Peyer's patch (tissue), 4 donors: ENCODE data around the gene UBE2D4. TPM values are rescaled to one million over a fixed set of nuclear protein-coding genes. Genes with fewer than 3 reads are reported as not detected.

Source experiments
- DNase-seq, 3 donors: peaks; one replicate each; pipeline ENCODE4 v3.0.0-alpha.2; 2017 to 2019
- H3K27ac ChIP-seq, 4 donors: fragments of 200-600 bp; sonication (generic); one replicate each; pipeline ENCODE4 v1.5.1; 2016 to 2019
- H3K27me3 ChIP-seq, 2 donors: fragments of 200-600 bp; sonication (generic); one replicate each; pipeline ENCODE4 v1.5.1; 2019
- H3K36me3 ChIP-seq, 3 donors: fragments of 200-600 bp; sonication (generic); one replicate each; pipeline ENCODE4 v1.5.1; 2016 to 2019
- H3K4me1 ChIP-seq, 4 donors: fragments of 200-600 bp; sonication (generic); one replicate each; pipeline ENCODE4 v1.5.1; 2016 to 2019
- H3K4me3 ChIP-seq, 4 donors: fragments of 200-600 bp; sonication (generic); 1 replicate in 3 of 4; 2 replicates in 1 of 4; pipeline ENCODE4 v1.5.1; 2016 to 2019; ENCODE audit warnings: mild to moderate bottlenecking in 1 of 4
- H3K9me3 ChIP-seq, 4 donors: fragments of 200-600 bp; sonication (generic); one replicate each; pipeline ENCODE4 v1.5.1; 2016 to 2019; ENCODE audit warnings: mild to moderate bottlenecking in 1 of 4
- POLR2A ChIP-seq, 2 donors: fragments of 450-650 bp; IDR thresholded peaks; one replicate each; pipeline ENCODE4 v1.5.1; 2017; ENCODE audit warnings: antibody characterized with exemption in 2 of 2, mild to moderate bottlenecking in 2 of 2, moderate library complexity in 2 of 2
- total RNA-seq, 4 donors: library from RNA; depleted of rRNA; stranded (reverse); fragments of >200 nt; gene quantifications; one replicate each; pipeline ENCODE4 v1.1.0, GENCODE V29; 2016
- TF ChIP-seq, protein P1 (sequence below), 6 experiments: fragments of 450-650 bp in 4 of 6; fragments of 200-600 bp in 2 of 6; sonication (generic) in 1 of 6; IDR thresholded peaks; one replicate each; pipeline ENCODE4 v1.5.1; 2017 to 2019; ENCODE audit warnings: antibody characterized with exemption in 6 of 6, mild to moderate bottlenecking in 3 of 6, moderate library complexity in 1 of 6

Gene UBE2D4
- total RNA-seq = 10 to 100 TPM; 13.0 to 15.3 (median 14.5) TPM

DNA sequence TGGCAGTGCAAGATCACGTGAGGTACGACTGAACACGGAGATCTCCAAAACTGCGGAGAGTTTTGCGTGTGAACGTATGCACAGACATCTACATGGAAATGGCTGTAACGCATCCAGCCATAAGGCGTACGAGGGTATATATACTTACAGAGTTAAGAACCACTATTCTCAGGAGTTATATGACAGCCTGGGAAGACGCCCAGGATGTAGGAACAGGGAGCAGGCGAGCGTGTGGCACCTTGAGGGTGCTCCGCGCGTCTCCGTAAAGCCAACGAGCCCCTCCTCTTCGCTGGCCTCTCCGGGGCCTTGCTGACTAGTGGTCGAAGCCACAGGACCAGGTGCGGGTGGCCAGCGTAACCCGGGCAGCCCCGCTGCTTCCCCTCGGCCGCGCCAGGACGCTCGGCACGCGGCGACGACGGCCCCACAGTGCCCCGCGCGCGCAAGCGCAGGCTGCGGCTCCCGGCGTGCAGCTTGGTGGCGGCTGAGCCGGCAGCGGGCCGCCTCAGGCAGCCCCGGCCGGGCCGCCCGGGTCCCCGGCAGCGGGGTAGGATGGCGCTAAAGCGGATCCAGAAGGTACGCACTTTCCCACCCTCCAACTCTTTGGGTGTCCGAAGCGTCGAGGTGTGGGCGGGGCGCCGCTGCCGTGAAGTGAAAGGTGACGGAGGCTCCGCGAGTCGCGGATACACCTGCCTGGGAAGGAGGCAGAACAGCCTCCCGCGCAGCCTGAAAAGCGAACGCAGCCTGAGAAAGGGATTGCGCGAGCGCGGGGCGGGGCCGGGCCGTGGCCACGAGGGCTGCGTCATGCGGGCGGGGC, at the start of gene UBE2D4:
TSS of gene UBE2D4 (plus strand) at position 453 of the 814 bp plus-strand sequence. CDS start at position 550, 97 bp downstream.
- peak within 1 kb of the TSS; percentile 88 to 99 (median 93) for H3K27ac ChIP-seq
- H3K9me3 ChIP-seq = no peaks in the 10 kb centered on the region
- TF ChIP-seq, protein P1, sequence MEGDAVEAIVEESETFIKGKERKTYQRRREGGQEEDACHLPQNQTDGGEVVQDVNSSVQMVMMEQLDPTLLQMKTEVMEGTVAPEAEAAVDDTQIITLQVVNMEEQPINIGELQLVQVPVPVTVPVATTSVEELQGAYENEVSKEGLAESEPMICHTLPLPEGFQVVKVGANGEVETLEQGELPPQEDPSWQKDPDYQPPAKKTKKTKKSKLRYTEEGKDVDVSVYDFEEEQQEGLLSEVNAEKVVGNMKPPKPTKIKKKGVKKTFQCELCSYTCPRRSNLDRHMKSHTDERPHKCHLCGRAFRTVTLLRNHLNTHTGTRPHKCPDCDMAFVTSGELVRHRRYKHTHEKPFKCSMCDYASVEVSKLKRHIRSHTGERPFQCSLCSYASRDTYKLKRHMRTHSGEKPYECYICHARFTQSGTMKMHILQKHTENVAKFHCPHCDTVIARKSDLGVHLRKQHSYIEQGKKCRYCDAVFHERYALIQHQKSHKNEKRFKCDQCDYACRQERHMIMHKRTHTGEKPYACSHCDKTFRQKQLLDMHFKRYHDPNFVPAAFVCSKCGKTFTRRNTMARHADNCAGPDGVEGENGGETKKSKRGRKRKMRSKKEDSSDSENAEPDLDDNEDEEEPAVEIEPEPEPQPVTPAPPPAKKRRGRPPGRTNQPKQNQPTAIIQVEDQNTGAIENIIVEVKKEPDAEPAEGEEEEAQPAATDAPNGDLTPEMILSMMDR (IDR thresholded peaks at IDR 0.05) = peak in 1 of 6 experiments; percentile 2
- TF ChIP-seq POLR2A (IDR thresholded peaks at IDR 0.05) = peak; percentile 98 to 99
- DNase-seq = peak; percentile 90 to 97 (median 96)
- peaks cover 0 to 13% (median 5%) of the 10 kb centered on the region in 4 donors for H3K4me1 ChIP-seq
- H3K27me3 ChIP-seq = no peaks in the 10 kb centered on the region
- no peaks in the 10 kb centered on the region for H3K36me3 ChIP-seq
- peak within 1 kb of the TSS; percentile 62 to 81 (median 67) for H3K4me3 ChIP-seq

DNA sequence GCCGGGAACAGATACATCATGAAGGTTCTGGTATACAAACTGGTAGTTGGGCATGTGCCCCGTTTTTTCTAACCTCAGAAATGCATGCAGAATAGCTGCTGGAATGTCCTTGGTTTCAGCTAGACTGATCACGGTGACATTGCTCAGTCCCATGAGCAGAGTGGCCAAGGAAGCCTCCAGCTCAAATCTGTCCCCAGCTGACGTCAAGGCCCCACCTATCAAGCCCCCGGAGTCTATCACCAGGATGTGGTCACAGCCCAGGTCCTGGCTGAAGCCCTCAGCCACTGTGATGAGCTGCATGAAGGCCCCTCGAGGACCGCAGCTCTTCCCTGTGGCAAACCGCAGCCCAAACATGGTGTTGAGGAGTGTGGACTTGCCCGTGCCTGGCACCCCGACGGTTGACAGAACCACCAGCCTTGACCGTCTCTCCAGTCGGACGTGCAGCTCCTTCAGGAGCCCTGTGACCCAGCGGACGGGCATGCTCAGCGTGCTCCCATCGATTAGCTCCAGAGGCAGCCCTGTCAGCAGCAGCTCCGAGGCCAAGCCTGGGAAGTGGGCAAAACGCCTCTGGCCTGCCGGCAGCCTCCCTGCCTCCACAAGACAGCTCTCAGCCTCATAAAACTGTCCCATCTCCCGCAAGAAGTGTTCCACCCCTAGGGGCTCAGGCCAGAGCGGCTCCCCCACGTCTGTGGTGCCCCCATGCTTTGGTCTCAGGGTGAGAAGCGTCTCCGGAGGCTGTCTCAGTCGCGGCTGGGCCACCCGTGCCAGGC, 49.1 kb upstream of the UBE2D4 start:
- no peak overlapping the region for H3K27ac ChIP-seq
- peaks cover 0 to 19% (median 4%) of the 10 kb centered on the region in 4 donors for H3K4me1 ChIP-seq
- H3K27me3 ChIP-seq = no peaks in the 10 kb centered on the region
- no peak for TF ChIP-seq POLR2A (IDR thresholded peaks at IDR 0.05)
- TF ChIP-seq, protein P1 (IDR thresholded peaks at IDR 0.05) = no peak
- H3K36me3 ChIP-seq = peaks cover 0 to 67% (median 0%) of the 10 kb centered on the region in 3 donors
- no peak for DNase-seq
- H3K9me3 ChIP-seq = no peaks in the 10 kb centered on the region
- H3K4me3 ChIP-seq = no peak overlapping the region

DNA sequence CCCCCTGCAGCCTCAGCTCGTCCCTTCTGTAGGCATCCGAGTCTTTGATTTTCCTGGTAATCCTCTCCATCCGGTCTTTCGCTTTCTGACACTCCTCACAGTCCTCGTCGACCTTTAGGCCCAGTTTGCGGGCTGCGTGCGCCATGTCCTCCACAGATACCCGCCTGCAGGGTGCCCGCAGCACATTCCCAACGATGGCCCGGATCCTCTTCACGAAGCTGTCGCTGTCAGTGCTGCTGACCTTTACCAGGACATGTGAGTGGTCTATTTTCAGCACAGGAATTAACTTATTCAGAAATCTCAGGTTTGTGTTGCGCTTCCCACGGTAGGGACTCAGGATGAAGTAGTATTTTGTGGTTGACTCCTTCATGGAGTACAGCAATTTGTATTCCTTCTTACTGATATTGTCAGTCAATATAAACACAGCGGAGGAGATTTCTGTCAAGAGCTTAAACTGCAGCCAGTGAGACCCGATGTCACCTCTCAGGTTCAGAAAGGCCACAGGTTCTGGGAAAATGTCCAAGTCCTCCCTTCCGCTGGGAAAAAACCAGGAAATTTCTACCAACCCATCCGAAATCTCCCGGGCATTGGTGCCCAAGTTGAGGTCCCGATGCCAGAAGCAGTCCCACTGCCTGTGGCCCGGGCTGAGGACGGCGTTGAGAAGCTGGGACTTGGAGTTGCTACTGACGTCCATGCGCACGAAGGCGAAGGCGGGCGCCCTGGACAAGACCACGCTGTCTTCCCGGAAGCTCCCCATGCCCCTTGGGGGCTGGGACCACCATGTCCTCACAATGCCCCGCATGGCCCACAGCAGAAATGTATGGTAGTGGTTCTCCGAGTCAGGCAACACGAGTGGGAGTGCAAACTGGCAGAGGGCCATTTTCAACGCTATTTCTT, 48.0 kb upstream of the UBE2D4 start:
- H3K9me3 ChIP-seq = no peaks in the 10 kb centered on the region
- no peak overlapping the region for H3K27ac ChIP-seq
- H3K4me1 ChIP-seq = peaks cover 0 to 10% (median 2%) of the 10 kb centered on the region in 4 donors
- H3K27me3 ChIP-seq = no peaks in the 10 kb centered on the region
- DNase-seq = no peak
- no peak for TF ChIP-seq POLR2A (IDR thresholded peaks at IDR 0.05)
- TF ChIP-seq, protein P1 (IDR thresholded peaks at IDR 0.05) = no peak
- peaks cover 0 to 73% (median 0%) of the 10 kb centered on the region in 3 donors for H3K36me3 ChIP-seq
- H3K4me3 ChIP-seq = no peak overlapping the region

DNA sequence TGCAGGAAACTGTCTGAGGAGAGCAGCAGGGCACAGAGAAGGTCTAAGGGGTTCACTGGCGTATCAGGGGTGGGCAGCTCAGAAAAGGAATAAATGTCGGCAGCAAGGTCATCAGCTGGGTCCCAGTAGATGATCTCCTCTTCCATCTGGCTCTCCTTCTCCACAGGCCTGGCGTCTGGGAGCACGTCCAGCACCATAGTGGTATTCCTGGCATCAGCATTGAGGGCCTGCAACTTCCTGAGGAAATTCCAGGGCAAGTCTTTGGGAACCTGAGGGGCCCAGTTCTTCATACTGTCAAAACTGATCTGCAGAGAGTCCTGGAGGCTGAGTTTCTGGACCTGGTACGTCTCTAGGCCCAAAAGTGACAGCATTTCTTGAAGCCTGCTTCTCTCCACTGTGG, 47.4 kb upstream of the UBE2D4 start:
- no peaks in the 10 kb centered on the region for H3K27me3 ChIP-seq
- no peak overlapping the region for H3K27ac ChIP-seq
- no peaks in the 10 kb centered on the region for H3K9me3 ChIP-seq
- no peak for DNase-seq
- H3K36me3 ChIP-seq = peaks cover 0 to 78% (median 0%) of the 10 kb centered on the region in 3 donors
- no peak overlapping the region for H3K4me3 ChIP-seq
- H3K4me1 ChIP-seq = peaks cover 0 to 3% (median under 1%) of the 10 kb centered on the region in 4 donors
- TF ChIP-seq, protein P1 (IDR thresholded peaks at IDR 0.05) = no peak
- TF ChIP-seq POLR2A (IDR thresholded peaks at IDR 0.05) = no peak

DNA sequence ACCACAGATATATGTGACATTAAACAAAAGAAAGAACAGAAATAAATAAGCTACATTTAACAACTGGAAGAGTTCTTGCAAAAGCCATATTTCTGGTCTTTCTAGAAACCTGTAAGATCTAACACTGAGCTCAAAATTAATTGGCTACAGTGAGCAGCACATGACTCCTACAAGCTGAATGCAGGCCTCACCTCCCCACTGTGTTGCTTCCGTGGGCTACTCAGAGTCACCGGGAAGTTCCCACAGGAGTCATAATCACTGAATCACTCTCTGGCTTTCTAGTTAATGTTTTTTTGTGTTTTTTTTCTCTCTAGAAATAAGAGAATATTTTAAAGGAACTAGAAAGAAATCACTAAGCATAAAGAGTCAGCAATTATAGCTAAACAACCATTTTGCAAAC, 46.8 kb upstream of the UBE2D4 start:
- H3K4me1 ChIP-seq = no peaks in the 10 kb centered on the region
- no peak for DNase-seq
- H3K27me3 ChIP-seq = no peaks in the 10 kb centered on the region
- no peaks in the 10 kb centered on the region for H3K9me3 ChIP-seq
- no peak overlapping the region for H3K27ac ChIP-seq
- H3K4me3 ChIP-seq = no peak overlapping the region
- peaks cover 0 to 84% (median 0%) of the 10 kb centered on the region in 3 donors for H3K36me3 ChIP-seq
- TF ChIP-seq, protein P1 (IDR thresholded peaks at IDR 0.05) = no peak
- TF ChIP-seq POLR2A (IDR thresholded peaks at IDR 0.05) = no peak
